Panc1 (cell line): ENCODE results near the gene TMEM254.

Source experiments
- CTCF ChIP-seq: fragments of 450-650 bp; IDR thresholded peaks from 2 replicates; pipeline ENCODE4 v1.5.1; 2017; ENCODE audit warnings: mild to moderate bottlenecking
- POLR2AphosphoS5 ChIP-seq: IDR thresholded peaks from 2 replicates; pipeline ENCODE4 v1.6.1; 2012; ENCODE audit warnings: mild to moderate bottlenecking, low read depth, low read length, moderate library complexity

GRCh38 chr10:80090121-80090520 is 11.7 kb downstream of the TMEM254 start:
- no peak for TF ChIP-seq CTCF
- TF ChIP-seq POLR2AphosphoS5: no peak
